ENCODE data around the gene PIGK.

GRCh38 chr1:77134359-77134758 lies 84.9 kb downstream of the PIGK start:
- no peak for TF ChIP-seq EZH2 (IDR thresholded peaks at IDR 0.05; ENCODE audit: borderline replicate concordance, low read depth, low read length, severe bottlenecking)
- TF ChIP-seq, protein P1, sequence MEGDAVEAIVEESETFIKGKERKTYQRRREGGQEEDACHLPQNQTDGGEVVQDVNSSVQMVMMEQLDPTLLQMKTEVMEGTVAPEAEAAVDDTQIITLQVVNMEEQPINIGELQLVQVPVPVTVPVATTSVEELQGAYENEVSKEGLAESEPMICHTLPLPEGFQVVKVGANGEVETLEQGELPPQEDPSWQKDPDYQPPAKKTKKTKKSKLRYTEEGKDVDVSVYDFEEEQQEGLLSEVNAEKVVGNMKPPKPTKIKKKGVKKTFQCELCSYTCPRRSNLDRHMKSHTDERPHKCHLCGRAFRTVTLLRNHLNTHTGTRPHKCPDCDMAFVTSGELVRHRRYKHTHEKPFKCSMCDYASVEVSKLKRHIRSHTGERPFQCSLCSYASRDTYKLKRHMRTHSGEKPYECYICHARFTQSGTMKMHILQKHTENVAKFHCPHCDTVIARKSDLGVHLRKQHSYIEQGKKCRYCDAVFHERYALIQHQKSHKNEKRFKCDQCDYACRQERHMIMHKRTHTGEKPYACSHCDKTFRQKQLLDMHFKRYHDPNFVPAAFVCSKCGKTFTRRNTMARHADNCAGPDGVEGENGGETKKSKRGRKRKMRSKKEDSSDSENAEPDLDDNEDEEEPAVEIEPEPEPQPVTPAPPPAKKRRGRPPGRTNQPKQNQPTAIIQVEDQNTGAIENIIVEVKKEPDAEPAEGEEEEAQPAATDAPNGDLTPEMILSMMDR (IDR thresholded peaks at IDR 0.05; ENCODE audit: borderline replicate concordance, extremely low read depth, low read length, poor library complexity, severe bottlenecking): no peak
